ENCODE results near the gene NBEAL1.
"Not testable (repeated sequence)": the region's sequence is repeated elsewhere in the genome, so short reads cannot be mapped to it uniquely, and the experiment has no call there.

The NBEAL1 gene

DNA sequence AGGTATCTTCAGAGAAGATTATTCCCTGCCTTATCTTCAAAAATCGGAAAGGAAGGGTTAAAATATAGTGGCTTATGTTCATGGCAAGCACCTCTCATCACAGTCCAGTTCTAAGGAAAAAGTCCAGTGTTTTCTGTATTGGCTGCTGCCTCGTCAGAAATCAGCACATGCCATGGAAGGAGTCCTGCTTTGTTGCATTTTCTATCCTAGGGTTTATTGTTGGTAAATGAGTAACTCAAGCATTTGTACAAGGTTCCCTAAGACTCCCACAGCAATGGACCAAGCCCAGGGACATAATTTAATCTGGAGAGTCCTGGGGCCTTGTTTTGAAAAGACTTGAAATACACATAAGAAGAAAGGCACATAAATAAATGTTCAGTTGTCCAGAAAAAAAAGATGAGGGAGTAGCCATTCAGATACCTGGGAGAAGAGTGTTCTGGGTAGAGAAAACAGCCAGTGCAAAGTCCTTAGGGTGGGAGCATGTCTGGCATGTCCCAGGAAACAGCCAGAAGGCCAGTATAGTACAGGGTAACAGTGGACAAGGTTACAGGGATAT is 26.4 kb downstream of the NBEAL1 start:
- DNase-seq: no peak

DNA sequence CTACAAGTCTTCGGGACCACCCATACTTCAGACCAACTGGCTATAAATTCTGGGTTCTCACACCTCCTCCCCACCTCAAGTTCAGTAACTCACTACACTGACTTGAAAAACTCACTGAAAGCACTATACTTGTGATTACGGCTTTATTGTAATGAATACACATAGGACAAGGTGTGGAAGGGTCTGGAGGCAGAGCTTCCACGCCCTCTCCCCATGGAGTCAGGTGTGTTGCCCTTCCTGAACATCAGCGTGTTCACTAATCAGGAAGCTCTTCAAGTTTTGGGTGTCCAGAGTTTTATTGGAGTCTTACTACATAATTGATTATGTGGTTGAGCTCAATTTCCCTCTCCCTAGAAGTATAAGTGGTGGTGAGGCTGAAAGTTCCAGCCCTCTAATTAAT is 27.5 kb downstream of the NBEAL1 start:
- DNase-seq: no peak

DNA sequence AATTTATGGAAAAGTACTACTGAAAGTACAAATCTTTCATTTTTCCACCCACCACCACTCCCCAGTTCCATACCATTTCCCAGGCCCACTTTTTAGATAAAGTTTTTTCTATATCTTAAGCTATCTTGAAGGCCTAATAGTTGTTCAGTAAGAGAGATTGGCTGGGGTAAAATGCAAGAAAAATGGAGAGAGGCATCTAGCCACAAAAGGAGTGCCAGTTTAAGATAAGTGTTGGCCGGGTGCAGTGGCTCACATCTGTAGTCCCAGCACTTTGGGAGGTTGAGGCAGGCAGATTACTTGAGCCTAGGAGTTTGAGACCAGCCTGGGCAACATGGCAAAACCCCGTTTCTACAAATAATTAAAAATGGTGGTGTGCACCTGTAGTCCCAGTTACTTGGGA is 28.6 kb downstream of the NBEAL1 start:
- no peak for DNase-seq

DNA sequence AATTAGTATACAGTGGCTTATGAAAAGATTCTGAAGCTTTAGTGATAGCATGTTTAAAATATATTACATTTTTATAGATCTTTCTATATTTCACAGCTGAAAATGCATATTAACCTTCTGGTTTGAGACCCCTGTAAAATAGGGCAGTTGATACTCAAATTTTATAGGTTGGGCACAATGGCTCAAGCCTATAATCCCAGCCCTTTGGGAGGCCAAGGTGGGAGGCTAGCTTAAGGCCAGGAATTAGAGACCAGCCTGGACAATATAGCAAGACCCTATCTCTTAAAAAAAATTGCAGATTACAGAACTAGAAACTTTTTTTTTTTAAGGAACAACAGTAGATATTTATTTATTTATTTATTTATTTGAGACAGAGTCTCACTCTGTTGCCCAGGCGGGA is 31.2 kb downstream of the NBEAL1 start:
- DNase-seq: no peak

DNA sequence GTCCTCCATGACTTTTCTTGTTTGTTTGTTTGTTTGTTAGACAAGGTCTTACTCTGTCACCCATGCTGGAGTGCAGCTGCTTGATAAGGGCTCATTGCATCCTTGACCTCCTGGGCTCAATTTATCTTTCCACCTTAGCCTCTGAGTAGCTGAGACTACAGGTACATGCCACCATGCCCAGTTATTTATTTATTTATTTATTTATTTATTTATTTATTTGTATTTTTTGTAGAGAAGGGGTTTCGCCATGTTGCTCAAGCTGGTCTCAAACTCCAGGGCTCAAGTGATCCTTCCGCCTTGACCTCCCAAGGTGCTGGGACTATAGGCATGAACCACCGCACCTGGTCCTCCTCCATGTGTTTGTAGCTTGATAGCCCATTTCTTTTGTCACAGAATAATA is 37.9 kb downstream of the NBEAL1 start:
- DNase-seq: no peak

DNA sequence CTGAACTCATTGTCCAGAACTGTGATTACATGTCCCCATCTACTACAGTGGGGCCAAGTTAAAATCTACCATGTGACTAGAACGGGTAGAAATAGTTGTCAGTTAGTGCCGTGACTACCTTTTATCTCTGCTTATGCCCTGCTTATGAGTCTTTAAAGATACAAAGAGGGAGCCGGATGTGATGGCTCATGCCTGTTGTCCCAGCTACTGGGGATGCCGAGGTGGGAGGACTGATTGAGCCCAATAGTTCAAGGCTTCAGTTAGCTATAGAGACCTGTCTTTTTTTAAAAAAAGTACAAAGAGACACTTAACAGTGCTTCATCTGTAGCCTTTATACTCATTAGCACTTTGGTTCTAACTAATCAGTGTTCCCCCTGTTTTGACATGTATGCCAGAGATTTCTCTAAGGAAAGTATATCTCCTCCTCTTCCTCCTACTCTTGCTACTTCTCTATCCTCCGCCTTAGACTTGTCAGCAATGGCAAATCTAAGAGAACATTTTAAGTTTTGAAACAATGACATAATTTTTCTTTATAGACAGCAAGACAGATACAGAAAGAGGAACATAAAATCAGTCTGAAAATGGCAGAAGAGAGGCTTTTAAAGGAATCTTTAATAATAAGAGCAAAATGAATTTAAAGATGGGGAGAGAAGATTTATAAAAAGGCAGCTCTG is 45.0 kb downstream of the NBEAL1 start:
- no peak for DNase-seq

DNA sequence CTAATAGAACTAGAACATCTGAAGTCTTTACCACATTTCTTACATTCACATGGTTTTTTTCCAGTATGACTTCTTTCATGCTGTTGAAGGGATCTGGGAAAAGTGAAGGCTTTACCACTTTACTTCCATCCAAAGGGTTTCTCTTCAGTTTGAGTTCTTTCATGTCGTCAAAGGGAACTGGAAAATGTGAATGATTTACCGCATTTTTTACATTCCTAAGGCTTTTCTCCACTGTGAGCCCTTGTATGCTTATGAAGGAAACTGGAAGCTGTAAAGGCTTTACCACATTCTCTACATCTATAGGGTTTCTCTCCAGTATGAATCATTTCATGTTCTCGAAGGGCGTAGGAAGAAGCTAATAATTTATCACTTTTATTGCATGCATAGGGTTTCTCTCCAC is 46.7 kb downstream of the NBEAL1 start:
- DNase-seq: no peak

DNA sequence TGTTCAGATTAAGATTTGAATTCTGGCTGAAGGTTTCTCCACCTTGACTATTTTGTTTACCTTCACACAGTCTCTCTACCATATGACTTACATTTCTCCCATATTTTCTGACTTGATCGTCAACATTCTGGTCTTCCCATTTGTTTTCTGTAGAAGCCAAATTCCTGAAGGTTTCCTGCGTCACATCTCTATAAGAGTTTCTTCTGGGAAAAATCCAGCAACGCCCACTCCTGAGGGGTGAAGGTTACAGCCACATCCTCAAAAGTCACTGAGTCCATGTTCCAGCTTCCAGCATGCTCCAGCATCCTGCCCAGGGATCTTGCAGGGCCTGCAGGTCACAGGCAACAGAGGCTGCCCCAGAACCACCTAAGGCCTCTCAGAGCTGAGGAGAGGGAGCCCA is 47.5 kb downstream of the NBEAL1 start:
- DNase-seq: no peak

DNA sequence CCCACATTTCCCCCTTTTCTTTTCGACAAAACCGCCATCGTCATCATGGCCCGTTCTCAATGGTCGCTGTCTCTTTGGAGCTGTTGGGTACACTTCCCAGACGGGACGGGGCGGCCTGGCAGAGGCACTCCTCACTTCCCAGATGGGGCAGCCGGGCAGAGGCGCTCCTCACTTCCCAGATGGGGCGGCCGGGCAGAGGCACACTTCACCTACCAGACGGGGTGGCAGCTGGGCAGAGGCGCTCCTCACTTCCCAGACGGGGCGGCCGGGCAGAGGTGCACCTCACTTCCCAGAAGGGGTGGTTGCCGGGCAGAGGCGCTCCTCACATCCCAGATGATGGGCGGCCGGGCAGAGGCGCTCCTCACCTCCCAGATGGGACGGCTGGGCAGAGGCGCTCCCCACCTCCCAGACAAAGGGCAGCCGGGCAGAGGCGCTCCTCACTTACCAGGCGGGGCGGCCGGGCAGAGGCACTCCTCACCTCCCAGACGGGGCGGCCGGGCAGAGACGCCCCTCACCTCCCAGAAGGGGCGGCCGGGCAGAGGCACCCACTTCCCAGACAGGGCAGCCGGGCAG is 51.9 kb downstream of the NBEAL1 start:
- not testable (repeated sequence) for DNase-seq

DNA sequence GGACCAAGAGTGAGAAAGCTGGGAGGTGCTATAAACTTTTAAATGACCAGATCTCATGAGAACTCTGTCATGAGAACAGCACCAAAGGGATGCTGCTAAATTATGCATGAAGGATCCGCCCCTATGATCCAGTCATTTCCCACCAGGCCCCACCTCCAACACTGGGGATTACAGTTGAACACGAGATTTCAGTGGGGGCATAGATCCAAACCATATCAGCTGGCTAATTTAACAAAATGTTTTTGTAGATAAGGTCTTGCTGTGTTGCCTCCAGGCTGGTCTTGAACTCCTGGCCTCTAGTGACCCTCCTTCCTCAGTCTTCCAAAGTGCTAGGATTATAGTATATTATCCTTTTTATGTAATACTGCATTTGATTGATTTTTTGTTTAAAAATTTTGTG is 56.0 kb downstream of the NBEAL1 start:
- no peak for DNase-seq

DNA sequence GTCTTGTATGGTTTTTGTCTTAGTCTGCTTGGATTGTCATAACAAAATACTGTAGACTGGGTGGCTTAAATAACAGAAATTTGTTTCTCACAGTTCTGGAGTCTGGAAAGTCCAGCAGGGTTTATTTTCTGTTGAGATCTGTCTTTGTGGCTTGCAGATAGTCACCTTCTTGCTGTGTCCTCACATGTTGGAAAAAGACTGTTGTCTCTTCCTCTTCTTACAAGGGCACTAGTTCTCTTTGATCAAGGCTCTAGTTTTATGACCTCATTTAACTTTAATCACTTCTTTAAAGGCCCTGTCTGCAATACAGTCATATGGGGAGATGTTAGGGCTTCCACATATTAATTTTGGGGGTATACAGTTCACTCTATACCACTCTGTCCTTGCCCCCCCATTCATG is 56.5 kb downstream of the NBEAL1 start:
- DNase-seq: no peak

DNA sequence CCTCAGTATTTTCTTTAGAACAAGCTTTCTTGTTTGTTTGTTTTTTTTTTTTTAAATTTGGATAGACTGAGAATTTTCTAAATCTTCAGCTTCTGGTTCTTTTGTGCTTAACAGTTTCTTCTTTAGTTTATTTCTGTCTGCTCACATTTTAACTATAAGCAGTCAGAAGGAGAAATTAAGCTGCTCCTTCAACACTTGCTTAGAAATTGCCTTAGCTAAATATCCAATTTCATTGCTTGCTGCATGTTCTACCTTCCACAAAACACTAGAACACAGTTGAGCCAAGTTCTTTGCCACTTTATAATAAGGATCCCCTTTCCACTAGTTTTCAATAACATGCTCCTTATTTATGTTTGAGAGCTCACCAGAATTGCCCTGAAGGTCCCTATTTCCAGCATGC is 57.7 kb downstream of the NBEAL1 start:
- DNase-seq: no peak

DNA sequence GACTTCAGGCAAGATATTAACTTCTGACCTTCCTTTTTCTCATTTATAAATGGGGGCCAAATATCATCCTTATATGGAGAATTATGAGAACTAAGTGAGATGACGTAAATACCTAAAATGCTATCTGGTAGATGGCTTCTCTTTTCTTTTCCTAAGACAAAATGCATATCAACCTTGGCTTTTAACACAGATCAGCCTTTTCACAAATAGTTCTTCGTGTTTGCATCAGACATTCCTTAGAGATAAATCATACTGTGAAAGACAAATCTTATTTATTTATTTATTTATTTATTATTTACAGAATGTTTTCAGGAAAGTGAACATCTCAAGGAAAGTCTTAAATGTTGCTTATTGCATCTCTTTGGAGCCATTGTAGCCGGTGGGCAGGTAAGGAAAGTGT is 62.8 kb downstream of the NBEAL1 start:
- DNase-seq: no peak

DNA sequence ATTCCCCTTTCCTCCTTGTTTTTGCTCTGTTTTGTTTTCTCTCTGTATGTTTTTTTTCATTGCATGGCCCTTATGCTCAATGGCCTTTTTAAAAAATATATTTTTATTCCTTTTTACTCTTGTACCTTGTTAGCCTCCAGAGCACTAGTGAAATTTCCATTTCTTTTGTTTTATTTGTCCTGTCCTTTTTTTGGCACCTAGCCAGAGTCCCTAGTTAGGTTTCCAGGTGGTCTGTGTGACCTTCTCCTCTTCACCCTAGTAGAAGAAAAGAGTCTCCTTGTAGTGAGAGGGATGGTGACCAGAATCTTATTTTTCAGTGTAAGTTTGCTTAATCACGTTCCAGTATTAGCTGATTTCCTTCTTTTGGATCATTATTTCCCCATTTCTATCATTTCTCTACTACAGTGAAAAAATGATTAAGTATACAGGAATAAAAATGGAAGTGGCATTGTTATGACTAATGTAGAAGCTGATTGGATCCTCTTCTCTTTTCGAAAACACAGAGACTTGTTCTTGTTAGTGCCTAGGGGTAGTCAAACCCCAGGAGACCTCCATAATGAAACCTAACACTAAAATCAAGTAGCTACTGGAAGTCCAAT is 65.9 kb downstream of the NBEAL1 start:
- no peak for DNase-seq

DNA sequence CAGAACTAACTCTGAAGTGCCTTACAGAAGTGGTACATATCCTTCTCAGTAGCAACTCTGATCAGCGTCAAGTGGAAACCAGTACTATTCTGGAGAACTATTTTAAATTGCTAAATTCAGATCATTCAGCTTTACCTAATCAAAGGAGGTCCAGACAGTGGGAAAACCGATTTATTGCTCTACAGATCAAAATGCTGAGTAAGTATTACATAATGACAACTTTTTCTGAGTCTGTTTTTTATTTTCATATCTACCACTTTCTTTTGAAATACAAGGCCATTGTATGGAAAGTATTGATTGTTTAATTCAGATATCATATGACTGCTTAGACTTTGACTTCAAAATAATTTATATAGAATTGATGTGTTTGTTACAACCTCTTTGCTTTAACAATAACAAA is 68.7 kb downstream of the NBEAL1 start:
- DNase-seq: no peak

DNA sequence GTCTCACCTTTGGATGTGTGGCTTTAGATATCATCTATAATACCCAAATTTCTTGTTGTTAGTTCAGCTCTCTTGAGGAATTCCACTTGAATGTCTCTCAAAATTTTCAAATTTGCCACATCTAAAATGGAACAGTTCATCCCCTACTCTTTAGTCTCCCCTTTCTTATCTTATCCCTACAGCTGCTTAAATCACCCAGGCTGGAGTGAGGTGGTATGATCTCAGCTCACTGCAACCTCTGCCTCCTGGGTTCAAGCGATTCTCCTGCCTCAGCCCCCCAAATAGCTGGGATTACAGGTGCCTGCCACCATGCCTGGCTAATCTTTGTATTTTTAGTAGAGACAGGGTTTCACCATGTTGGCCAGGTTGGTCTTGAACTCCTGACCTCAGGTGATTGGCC is 71.7 kb downstream of the NBEAL1 start:
- DNase-seq: not testable (repeated sequence)

DNA sequence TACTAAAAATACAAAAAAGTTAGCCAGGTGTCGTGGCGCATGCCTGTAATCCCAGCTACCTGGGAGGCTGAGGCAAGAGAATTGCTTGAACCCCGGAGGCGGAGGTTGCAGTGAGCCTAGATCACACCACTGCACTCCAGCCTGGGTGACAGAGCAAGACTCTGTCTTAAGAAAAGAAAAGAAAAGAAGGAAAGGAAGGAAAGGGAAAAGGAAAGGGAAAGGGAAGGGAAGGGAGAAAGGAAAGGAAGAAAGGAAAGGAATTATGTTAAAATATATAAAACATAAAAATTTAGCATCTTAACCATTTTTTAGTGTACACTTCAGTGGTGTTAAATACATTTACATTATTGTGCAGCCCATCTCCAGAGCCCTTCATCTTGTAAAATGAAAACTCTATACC is 76.0 kb downstream of the NBEAL1 start:
- not testable (repeated sequence) for DNase-seq

DNA sequence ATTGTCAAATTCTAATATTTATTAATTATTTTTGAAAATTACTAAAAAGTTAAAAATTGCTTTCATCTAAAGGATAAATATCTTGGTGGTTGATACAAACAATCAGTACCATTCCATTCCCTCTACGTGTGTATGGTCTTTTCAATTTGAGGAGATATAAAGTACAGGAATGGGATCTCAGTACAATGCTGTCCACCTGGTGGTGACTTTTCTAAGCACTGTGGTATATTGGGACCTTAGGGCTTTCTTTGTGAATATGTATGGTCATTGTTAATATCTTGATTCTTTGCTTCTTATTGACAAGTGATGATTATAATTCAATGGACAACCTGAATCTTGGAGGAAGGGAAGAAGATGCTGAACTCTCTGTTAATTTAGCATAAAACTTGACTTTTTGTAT is 83.1 kb downstream of the NBEAL1 start:
- no peak for DNase-seq

DNA sequence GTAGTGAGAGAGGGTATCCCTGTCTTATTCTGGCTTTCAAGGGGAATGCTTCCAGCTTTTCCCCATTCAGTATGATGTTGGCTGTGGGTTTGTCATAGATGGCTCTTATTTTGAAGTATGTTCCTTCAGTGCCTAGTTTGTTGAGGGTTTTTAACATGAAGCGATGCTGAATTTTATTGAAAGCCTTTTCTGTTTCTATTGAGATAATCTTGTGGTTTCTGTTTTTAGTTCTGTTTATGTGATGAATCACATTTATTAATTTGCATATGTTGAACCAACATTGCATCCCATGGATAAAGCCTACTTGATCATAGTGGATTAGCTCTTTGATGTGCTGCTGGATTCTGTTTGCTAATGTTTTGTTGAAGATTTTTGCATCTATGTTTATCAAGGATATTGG is 87.7 kb downstream of the NBEAL1 start:
- DNase-seq: not testable (repeated sequence)

DNA sequence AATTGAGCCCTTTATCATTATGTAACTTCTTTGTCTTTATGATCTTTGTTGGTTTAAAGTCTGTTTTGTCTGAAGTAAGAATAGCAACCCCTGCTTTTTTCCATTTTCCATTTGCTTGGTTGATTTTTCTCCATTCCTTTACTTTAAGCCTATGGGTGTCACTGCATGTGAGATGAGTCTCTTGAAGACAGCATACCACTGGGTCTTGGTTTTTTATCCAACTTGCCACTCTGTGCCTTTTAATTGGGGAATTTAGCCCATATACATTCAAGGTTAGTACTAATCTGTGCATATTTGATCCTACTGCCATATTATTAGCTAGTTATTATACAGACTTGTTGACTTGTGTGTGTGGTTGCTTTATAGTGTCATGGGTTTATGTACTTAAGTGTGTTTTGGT is 89.6 kb downstream of the NBEAL1 start:
- DNase-seq: no peak

DNA sequence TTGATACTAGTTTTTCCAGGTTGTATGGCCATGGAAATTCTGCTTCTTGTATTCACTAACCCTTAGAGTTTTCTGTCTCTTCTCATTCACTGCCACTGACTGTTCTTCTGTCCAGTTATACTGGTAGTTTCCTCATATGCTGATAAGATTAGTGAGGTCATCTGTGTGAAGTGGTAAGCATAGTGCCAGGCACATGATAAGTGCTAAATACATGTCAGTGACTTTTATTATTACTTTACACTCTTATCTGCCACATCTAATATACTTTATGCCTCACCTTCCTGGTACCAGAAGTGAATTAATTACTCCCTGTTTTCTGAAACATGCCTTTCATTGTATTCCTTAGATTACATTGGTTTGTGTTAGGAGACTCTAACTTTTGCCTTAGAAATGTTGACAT is 91.3 kb downstream of the NBEAL1 start:
- DNase-seq: no peak

DNA sequence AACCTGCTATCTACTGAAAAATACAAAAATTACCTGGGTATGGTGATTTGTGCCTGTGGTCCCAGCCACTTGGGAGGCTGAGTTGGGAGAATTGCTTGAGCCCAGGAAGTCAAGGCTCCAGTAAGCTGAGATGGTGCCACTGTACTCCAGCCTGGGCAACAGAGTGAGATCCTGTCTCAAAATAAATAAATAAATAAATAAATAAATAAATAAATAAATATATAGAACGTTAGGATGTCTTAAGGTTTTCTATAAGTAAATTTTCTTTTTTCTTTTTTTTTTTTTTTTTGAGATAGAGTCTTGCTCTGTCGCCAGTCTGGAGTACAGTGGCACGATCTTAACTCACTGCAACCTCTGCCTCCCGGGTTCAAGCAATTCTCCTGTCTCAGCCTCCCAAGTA is 95.8 kb downstream of the NBEAL1 start:
- not testable (repeated sequence) for DNase-seq

DNA sequence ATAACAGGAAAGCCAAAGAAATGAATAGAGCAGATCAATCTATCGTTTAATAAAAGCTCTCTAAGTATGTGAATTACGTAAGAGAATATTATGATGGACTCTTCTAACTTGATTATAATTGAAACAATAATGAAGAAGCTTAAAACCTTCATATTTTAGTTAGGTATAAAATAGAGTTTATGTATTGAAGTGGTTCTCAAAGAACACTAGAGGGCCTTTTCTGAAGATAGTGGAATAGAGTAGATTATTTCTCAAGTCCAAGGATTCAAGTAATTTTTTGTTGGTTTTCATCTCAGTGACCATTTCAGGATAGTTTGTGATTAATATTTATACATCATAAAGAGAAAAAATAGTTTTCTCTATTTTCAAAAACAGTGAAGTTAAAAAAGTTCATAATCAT is 97.7 kb downstream of the NBEAL1 start:
- no peak for DNase-seq

DNA sequence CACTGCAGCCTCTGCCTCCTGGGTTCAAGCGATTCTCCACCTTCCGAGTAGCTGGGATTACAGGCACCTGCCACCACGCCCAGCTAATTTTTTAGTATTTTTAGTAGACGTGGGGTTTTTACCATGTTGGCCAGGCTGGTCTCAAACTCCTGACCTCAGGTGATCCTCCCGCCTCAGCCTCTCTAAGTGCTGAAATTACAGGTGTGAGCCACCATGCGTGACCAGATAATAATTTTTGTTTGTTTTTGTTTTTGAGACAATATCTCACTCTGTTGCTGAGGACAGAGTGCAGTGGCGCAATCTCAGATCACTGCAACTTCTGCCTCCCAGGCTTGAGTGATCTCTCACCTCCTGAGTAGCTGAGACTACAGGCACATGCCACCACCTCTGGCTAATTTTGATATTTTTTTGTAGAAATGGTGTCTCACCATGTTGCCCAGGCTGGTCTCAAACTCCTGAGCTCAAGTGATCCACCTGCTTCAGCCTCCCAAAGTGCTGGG is 100.6 kb downstream of the NBEAL1 start:
- not testable (repeated sequence) for DNase-seq

Data from activated CD4-positive, alpha-beta T cell treated with anti-CD3 and anti-CD28 coated beads, Interleukin-2, amount 50 U/mL, for 4 hours (primary cell).